Upper lobe of left lung (tissue), 6 donors: ENCODE data around the gene C7orf57. TPM values are rescaled to one million over a fixed set of nuclear protein-coding genes. Genes with fewer than 3 reads are reported as not detected.

ENCODE experiments used
- ATAC-seq, 2 donors: fragments of 200-7000 bp; cut with Tn5 transposase; one replicate each; pipeline ENCODE4 v1.9.1; 2022; ENCODE audit warnings: mild to moderate bottlenecking in 2 of 2, moderate library complexity in 2 of 2; ENCODE audit not compliant: low FRiP score in 2 of 2
- DNase-seq, 2 donors: peaks; one replicate each; pipeline ENCODE4 v3.0.0-alpha.2; 2019 to 2020
- H3K27ac ChIP-seq, 4 donors: fragments of 200-600 bp; sonication (generic); one replicate each; pipeline ENCODE4 v1.5.1; 2016 to 2019
- H3K27me3 ChIP-seq, 4 donors: fragments of 200-600 bp; sonication (generic); one replicate each; pipeline ENCODE4 v1.5.1; 2017 to 2019
- H3K36me3 ChIP-seq, 4 donors: fragments of 200-600 bp; sonication (generic); one replicate each; pipeline ENCODE4 v1.5.1; 2016 to 2019
- H3K4me1 ChIP-seq, 4 donors: fragments of 200-600 bp; sonication (generic); one replicate each; pipeline ENCODE4 v1.5.1; 2018 to 2019
- H3K4me3 ChIP-seq, 4 donors: fragments of 200-600 bp; sonication (generic); one replicate each; pipeline ENCODE4 v1.5.1; 2017 to 2019; ENCODE audit warnings: mild to moderate bottlenecking in 2 of 4, moderate library complexity in 1 of 4
- H3K9me3 ChIP-seq, 4 donors: fragments of 200-600 bp; sonication (generic); one replicate each; pipeline ENCODE4 v1.5.1; 2018 to 2019
- EP300 ChIP-seq, 4 donors: sonication (generic); formaldehyde crosslinking; IDR thresholded peaks; one replicate each; pipeline ENCODE4 v1.5.1; 2017; ENCODE audit warnings: antibody characterized with exemption in 4 of 4, control low read depth in 2 of 4
- POLR2A ChIP-seq, 4 donors: fragments of 450-650 bp; IDR thresholded peaks; one replicate each; pipeline ENCODE4 v1.5.1; 2016 to 2017; ENCODE audit warnings: antibody characterized with exemption in 4 of 4, mild to moderate bottlenecking in 2 of 4
- POLR2AphosphoS5 ChIP-seq, 2 donors: sonication (generic); formaldehyde crosslinking; IDR thresholded peaks; one replicate each; pipeline ENCODE4 v1.5.1; 2017; ENCODE audit warnings: antibody characterized with exemption in 2 of 2
- WGBS, 2 donors: methylation state at CpG; one replicate each; pipeline ENCODE4 v1.1.5; 2017 to 2018; 5-methylcytosine and 5-hydroxymethylcytosine counted together
- total RNA-seq, 6 donors: library from RNA; depleted of rRNA in 4 of 6; stranded (reverse); fragments of >200 nt in 4 of 6; gene quantifications; one replicate each; pipeline versions ENCODE4 v1.1.0 to v1.2.1, GENCODE V29; 2016 to 2021
- TF ChIP-seq, protein P1 (sequence below), 6 experiments: fragments of 450-650 bp in 4 of 6; fragments of 200-600 bp in 2 of 6; sonication (generic) in 2 of 6; IDR thresholded peaks; one replicate each; pipeline ENCODE4 v1.5.1; 2016 to 2019; ENCODE audit warnings: antibody characterized with exemption in 6 of 6
- donor health status: DM: no; HTN: no; CAD: no; lungs with moderate emphysema.
- donor health status: DM: no; HTN: yes; CAD: no; lungs with severe emphysema.

C7orf57 gene
- total RNA-seq, 6 donors from 2014 or later = 0.29 to 15.5 (median 1.9) TPM

DNA sequence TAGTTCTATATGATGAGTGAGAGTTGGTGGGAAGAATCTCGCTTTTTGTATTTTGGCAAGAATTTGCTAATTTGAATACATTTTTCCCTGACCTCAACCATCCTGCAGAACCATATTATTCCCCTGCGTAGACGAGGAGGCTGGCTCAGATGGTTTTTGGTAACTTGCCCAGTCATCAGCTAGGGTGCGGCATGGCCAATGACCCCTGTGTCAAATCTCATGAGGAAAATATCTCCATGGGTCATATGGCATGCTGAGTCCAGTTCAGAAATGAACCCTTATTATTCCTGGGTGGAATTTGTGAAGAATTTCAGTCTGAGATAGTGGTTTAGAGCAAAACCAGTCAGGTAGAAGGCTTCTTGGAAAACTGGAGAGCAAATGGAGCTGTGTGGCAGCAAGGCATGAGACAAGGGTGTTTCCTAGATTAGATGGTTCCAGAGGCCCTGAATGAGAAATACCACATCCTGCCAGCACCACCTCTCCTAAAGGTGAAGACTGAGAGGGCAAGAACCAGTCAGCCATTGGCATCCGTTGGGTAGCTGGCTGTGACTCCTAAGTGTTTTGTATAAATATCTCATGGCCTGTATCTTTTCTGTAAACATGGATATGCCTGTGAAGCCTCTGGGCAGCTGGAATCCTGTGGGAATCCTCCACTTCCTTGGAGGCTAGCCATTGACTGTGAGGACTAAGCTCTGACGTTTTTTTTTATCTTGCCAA is 47.9 kb downstream of the C7orf57 start:
- no peak for ATAC-seq
- Histone ChIP-seq H3K27me3 (no peaks in the 10 kb centered on the region), H3K4me1 (peaks cover 30 to 33% (median 31%) of the 10 kb centered on the region in 4 donors), H3K9me3 (no peaks in the 10 kb centered on the region), H3K27ac (no peak overlapping the region), H3K4me3 (no peak overlapping the region), H3K36me3 (no peaks in the 10 kb centered on the region)
- WGBS, 2 donors = 75 to 86% methylated on average over 6 of the region's 6 CpGs
- TF ChIP-seq, protein P1, sequence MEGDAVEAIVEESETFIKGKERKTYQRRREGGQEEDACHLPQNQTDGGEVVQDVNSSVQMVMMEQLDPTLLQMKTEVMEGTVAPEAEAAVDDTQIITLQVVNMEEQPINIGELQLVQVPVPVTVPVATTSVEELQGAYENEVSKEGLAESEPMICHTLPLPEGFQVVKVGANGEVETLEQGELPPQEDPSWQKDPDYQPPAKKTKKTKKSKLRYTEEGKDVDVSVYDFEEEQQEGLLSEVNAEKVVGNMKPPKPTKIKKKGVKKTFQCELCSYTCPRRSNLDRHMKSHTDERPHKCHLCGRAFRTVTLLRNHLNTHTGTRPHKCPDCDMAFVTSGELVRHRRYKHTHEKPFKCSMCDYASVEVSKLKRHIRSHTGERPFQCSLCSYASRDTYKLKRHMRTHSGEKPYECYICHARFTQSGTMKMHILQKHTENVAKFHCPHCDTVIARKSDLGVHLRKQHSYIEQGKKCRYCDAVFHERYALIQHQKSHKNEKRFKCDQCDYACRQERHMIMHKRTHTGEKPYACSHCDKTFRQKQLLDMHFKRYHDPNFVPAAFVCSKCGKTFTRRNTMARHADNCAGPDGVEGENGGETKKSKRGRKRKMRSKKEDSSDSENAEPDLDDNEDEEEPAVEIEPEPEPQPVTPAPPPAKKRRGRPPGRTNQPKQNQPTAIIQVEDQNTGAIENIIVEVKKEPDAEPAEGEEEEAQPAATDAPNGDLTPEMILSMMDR (IDR thresholded peaks at IDR 0.05) = no peak
- no peak for TF ChIP-seq POLR2AphosphoS5 (IDR thresholded peaks at IDR 0.05)
- no peak for TF ChIP-seq EP300 (IDR thresholded peaks at IDR 0.05)
- no peak for TF ChIP-seq POLR2A (IDR thresholded peaks at IDR 0.05)
- DNase-seq = no peak

GRCh38 chr7:48084727-48085432 is 49.5 kb downstream of the C7orf57 start:
- DNase-seq = peak in 1 of 2 donors; percentile 79
- TF ChIP-seq POLR2AphosphoS5 (IDR thresholded peaks at IDR 0.05) = peak; percentile 65 to 78
- TF ChIP-seq, protein P1 (IDR thresholded peaks at IDR 0.05) = no peak
- peak in 1 of 4 donors; percentile 69 for TF ChIP-seq EP300 (IDR thresholded peaks at IDR 0.05)
- peak in 1 of 4 donors; percentile 56 for TF ChIP-seq POLR2A (IDR thresholded peaks at IDR 0.05)

GRCh38 chr7:48085433-48085791 is 50.1 kb downstream of the C7orf57 start:
- WGBS, 2 donors = 77 to 87% methylated on average over 1 of the region's 1 CpG
- no peaks in the 10 kb centered on the region for H3K27me3 ChIP-seq

More at GRCh38 chr7:48084727-48085432, 49.5 kb downstream of the C7orf57 start:
- WGBS, 2 donors = 64 to 74% methylated on average over 9 of the region's 9 CpGs
- Histone ChIP-seq H3K9me3 (no peaks in the 10 kb centered on the region), H3K4me3 (no peak overlapping the region), H3K27me3 (no peaks in the 10 kb centered on the region), H3K36me3 (no peaks in the 10 kb centered on the region), H3K4me1 (peaks cover 33 to 44% (median 35%) of the 10 kb centered on the region in 4 donors), H3K27ac (peak overlapping the region; percentile 34 to 98 (median 62))
- peak; percentile 25 to 72 for ATAC-seq

DNA sequence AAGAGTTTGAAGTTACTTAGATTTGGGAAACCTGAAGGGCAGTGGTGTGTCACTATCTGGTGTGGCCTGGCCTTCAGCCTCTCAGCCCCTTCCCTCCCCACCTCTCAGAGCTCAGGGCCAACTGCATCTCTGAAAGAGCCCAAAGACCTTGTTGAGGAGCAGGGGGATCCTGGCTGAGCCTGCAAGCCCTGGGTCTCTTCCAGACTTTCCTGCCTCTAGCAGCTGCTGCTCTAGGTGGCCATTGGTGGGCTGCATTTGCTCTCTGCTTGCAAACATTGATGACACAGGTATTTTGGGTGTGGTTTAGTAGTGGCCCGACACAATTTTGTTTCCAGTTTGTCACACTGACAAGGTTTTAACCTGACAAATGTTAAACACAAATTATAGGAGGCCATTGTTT is 50.6 kb downstream of the C7orf57 start:
- WGBS, 2 donors = 64 to 88% methylated on average over 1 of the region's 1 CpG
- Histone ChIP-seq H3K4me3 (no peak overlapping the region), H3K27me3 (no peaks in the 10 kb centered on the region), H3K9me3 (no peaks in the 10 kb centered on the region), H3K36me3 (peaks cover 0 to 6% (median 0%) of the 10 kb centered on the region in 4 donors), H3K27ac (peak overlapping the region in 3 of 4 donors; percentile 52 to 98 (median 71)), H3K4me1 (peaks cover 40 to 54% (median 45%) of the 10 kb centered on the region in 4 donors)
- ATAC-seq = no peak
- TF ChIP-seq POLR2AphosphoS5 (IDR thresholded peaks at IDR 0.05) (no peak), EP300 (IDR thresholded peaks at IDR 0.05) (no peak), POLR2A (IDR thresholded peaks at IDR 0.05) (no peak)
- TF ChIP-seq, protein P1 (IDR thresholded peaks at IDR 0.05) = no peak
- DNase-seq = no peak

More at GRCh38 chr7:48085433-48085791, 50.1 kb downstream of the C7orf57 start:
- Histone ChIP-seq H3K4me1 (peaks cover 37 to 50% (median 40%) of the 10 kb centered on the region in 4 donors), H3K9me3 (no peaks in the 10 kb centered on the region), H3K36me3 (peaks cover 0 to under 1% (median 0%) of the 10 kb centered on the region in 4 donors), H3K27ac (peak overlapping the region; percentile 34 to 98 (median 62)), H3K4me3 (no peak overlapping the region)
- ATAC-seq (no peak), DNase-seq (no peak)
- TF ChIP-seq POLR2A (IDR thresholded peaks at IDR 0.05) (no peak), POLR2AphosphoS5 (IDR thresholded peaks at IDR 0.05) (no peak), EP300 (IDR thresholded peaks at IDR 0.05) (no peak)
- TF ChIP-seq, protein P1 (IDR thresholded peaks at IDR 0.05) = no peak
